ENCODE measurements around the gene NKD1.

NKD1 gene

DNA sequence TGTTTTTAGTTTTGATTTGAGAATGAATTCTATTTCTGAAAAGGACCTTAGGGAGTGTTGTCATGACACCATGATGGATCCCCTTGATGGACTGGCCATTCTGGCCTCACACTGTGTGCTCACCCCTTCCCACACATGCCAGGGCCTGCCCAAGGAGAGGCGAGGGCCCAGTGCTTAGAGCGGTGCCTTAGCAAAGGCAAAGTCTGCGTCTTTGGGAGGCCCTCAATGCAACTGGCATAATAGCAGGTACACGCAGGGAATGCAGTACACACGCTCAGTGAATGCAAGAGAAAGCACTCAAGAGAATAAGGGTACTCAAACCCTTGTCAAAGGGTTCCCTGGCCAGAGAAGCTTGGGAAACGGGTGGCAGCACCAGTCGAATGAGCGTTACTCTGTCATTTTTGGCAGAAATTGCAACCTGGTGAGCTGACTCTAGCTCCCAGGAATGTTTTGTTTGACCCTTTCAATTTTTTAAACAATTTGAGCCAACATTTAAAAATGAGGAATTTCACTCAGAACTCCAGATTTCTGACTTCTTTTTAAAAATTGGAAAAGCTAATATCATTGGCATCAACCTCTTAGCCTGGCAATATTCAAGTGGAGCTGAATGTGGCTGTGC is 32.1 kb downstream of the NKD1 start:
- DNase-seq (ENCODE audit: low read depth in 2 of 2): no peak

DNA sequence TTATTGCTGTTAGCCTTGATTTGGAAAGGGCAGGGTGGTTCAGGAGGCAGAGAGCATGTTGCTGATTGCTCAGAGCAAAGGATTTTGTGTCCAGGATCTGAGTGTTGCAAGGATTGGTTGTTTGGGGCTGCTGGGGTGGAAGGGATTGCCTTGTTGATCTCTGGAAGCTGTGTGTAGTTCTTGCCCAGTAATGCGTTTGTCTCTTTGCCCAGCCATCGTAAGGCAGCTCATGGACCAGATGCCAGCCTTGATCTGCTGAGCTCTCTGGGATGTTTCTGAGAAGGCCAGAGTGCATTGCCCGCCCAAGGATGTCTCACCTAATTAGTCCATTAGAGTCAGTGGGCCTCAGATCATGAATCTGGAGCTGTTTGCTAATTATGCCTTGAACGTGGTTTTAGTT is 33.6 kb downstream of the NKD1 start:
- no peak for DNase-seq (ENCODE audit: low read depth in 2 of 2)

DNA sequence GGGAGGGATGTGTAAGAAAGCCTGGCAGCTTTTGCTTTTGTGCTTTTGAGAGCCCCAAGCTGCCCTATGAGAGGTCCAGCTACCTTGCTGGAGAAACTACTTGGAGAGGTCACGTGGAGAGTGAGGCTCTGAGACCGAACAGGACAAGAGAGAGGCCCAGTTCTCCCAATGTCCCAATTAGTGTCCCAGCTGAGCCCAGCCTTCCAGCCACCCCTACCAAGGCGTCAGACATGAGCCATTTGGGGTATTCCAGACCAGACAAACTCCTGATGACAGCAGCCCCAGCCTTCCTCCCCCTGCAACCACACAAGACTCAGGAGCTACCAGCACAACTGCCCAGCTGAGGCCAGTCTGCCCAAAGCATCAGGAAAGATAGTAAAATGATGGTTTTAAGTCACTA is 35.0 kb downstream of the NKD1 start:
- DNase-seq (ENCODE audit: low read depth in 2 of 2): no peak

DNA sequence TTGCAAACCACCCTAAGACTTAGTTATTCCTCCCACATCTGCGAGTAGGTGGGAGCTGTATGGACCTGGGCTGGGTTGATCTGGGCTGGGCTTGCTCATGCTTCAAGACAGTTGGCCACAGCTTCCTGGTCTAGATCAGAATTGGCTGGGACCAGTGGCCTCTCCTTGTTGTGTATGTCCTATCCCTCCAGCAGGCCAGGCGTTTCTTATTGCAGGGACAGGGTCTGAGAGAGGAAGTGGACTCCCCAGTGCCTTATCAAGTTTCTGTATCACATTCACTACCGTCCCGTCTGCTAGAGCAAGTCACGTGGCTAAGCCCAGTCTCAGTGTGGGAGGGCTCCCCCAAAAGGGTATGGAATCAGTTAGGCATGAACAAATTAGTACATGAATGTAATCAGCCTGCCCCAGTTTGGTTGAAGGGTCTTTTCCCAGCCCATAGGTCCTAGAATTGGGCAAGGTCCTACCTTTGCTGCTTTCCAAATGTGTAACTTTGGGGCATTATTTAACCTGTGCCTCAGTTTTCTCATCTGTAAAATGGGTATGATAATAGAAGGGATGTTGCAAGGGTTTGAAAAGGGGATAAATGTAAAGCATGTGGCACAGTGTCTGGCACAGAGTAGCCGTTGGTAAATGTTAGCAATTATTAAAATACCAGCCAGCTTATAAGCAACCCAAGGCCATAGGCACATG is 36.0 kb downstream of the NKD1 start:
- no peak for DNase-seq (ENCODE audit: low read depth in 2 of 2)

DNA sequence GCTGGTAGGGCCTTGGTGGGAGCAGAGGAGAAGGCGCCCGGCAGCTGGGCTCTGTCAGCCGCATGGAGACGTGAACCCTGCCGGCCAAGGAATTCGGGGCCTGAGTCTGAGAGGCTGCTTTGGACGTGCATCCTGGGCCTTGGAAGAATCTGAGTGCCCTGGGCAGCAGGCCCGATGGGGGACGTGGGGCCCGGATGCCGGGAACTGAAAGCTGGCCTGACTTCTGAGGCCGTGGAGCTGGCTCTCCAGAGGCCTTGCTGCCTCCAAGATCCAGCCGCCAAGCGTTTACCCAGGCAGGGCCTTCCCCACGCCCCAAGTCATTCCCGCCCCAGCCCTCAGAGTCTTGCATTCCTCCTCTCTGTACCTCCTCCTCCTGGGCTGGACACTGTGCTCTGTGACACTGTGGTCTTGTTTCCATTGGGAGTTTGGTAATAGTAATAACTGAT is 37.2 kb downstream of the NKD1 start:
- no peak for DNase-seq (ENCODE audit: low read depth in 2 of 2)

DNA sequence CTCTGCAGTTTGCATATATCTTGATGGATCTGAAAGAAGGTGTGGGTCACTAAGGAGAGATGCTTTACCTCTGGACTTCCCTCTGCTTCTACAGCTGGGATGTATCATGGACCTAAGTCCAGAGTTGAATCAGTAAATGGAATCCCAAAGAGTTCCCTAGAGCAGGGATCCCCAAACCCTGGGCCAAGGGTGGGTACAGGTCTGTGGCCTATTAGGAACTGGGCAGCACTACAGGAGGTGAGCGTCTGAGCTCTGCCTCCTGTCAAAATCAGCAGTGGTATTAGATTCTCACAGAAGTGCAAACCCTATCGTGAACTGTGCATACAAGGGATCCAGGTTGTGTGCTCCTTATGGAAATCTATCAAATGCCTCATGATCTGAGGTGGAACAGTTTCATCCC is 39.3 kb downstream of the NKD1 start:
- DNase-seq (ENCODE audit: low read depth in 2 of 2): no peak

DNA sequence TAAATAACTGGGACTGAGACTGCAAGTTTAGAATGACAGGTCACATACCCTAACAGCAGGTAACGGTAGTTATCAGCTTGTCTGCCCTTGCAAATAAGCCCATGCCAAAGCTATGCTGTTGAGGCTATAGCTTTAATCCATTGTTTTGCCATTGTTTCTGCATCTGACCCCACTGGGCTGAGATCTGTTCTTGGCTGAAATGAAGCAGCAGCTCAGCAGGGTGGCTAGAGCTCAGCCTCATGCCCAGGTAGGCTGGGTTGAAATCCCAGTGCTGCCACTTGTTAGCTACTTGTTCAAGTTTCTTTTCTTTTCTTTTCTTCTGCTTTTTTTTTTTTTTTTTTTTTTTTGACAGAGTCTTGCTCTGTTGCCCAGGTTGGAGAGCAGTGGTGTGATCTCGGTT is 40.1 kb downstream of the NKD1 start:
- DNase-seq (ENCODE audit: low read depth in 2 of 2): no peak

DNA sequence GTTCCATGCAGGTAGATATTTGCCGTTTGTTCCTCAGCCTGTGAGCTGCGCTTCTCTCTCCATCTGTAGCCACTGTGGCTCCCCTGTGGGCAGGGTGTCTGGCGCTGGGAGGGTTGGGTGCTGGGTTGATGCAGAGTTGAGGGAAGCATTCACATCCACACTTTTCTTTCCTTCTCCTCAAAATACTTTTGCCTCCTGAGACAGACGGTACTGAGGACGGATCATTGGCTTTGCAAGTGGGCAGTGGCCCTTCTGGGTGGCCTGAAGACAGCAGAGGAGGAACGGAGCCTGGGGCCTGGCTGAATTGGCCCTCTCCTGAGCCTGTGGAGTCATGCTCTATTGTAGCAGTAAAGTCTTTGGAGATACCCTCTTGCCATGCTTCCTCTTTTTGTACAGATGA is 43.0 kb downstream of the NKD1 start:
- DNase-seq (ENCODE audit: low read depth in 2 of 2): no peak

DNA sequence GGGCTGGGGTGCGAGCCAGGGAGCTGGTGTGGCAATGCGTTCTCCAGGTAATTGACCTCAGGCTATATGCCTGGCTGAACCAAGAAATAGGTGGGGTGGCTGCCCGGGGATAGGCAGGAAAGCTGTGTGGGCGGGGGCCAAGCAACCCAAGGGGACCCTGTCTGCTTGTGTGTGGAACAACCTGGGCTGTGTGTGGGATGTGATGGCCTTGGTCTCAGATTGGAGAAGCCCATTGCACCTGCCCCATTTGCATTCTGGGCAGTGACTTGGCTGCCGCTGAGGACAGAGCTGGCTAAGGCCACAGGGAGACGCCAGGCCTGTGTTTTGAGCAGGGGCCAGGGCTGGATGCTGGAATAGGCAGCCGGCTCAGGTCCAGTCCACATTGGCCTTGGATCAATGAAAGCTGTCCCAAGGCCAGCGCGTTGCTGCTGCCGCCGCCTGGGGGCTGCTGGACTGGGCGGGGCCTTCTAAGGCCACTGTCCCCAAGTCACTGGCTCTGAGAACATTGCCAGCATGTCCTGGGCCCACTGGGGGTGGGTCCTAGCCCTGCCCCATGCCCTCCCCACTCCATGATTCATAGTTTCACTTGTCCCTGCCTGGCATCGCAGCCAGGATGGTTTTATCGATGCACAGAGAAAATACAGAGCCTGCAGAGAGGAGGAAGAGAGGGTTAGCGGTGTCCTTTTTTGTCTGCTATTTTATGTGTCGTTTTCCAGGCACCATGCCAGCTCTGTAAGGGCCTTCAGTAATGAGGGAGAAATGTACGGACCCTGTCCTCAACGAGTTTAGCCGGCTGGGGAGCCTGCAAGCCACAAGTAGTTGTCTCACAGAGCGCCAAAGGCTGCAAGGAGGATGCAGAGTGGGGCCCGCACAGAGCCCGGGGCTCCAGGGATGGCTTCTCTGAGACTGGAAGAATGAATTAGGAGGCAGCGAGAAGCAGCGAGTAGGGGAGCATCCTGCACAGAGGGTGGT is 43.9 kb downstream of the NKD1 start:
- no peak for DNase-seq (ENCODE audit: low read depth in 2 of 2)

DNA sequence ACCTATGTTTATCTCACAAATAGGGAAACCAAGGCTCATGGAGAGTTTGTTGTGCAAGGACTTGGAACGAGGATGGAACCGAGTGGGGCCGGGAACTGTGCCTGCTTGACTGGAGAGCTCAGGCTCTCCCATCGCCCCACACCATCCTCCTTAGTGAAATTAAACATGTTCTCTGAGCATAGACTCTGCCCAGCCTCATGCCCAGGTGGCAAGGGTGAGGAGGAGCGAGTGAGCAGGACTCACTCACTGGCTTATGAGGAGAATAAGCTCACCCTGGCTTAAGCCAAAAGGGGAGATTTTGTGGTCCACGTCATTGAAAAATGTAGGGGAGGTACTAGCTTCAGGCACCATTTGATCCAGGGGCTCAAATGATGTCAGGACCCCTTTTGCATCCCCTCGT is 44.8 kb downstream of the NKD1 start:
- no peak for DNase-seq (ENCODE audit: low read depth in 2 of 2)

DNA sequence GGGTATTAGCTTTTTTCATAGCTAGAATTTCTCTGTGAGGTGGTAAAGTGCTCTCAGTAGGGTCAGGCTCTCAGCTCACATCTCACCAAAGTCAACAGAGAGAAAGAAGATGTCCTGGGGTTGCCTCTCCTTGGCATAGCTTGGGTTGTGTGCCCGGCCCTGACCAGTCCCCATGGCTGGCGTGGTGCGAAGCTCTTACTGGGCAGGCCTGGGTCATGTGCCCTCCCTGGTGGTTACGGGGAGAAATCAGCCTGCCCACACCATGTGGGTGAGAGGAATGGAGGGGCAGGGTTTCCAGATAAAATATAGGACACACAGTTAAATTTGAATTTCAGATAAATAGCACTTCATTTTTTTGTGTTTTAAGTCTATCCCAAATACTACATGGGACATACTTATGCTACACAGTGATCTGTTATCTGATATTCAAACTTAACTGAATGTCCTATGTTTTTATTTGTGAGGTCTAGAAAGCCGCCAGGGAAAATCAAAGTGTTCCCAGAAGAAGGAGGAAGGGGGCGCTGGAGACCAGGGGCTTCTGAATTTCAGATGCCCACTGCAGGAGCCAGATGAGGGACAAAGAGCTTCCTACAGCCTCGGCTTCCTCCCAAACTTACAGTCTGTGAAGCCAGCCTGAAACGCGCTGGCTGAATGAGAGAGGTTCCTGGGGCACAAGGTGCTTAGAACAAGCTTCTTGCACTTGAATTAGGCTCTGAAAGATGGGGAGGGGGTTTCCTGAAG is 45.4 kb downstream of the NKD1 start:
- DNase-seq (ENCODE audit: low read depth in 2 of 2): no peak

DNA sequence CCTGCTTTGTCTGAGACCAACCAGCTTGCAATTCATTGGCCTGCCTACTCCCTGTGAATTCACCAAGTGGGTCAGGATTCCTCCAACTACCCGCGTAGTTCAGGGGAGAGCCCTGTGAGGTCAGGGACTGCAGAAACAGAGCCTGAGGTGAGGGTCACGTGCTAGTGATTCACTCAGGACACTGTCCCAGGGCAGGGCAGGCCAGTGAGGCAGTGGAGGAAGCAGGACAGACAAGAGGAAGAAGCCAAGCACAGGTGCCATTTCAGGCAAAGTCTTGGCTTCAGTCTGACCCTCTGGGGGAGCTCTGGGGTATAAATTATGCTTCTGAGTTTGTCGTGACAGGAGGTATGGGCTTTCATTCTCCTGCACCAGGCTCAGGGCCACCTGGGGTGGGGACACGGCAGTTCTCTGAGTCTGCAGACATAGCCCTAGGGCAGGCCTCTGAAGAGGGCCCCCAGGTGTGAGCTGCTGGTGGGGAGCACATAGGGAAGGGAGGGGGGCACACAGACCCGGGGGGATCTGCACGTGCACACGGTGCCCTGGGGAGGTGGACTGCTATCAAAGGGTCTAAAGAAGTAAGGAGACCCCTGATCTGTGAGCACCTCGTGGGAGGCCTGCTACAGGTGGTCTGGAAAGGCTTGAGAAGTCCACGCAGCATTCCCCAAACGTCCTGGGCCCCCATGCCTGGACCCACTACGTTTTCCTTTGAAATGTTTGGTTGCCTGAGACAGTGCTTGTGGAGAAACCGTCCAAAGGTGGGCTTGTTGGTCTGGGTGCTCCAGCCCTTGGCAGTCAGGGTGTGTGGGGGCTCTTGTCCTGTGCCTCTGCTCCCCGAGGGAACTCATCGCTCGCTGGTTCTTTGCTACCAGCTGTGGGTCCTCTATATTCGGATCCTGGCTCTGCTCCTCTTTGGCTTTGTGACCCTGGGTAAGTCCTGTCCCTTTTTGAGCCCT is 46.4 kb downstream of the NKD1 start:
- DNase-seq (ENCODE audit: low read depth in 2 of 2): no peak

DNA sequence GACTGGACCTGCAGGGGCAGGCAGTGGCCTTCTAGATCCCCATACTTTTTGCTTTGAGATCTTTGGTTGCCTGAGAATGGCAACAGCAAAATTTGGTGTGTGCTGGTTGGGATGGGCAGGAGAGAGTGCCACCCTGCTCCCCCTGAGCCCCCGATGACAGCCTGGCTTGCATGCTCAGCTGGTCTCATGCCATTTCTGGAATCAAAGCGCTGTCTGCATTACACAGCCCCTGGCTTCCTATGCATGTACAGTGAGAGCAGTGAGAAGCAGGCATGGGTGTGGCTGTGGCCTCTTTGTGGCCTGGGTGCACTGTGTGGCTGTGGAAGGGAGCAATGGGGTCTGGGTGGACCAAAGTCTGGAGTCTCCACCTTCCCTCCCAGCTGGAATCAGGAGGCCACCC is 47.7 kb downstream of the NKD1 start:
- no peak for DNase-seq (ENCODE audit: low read depth in 2 of 2)

DNA sequence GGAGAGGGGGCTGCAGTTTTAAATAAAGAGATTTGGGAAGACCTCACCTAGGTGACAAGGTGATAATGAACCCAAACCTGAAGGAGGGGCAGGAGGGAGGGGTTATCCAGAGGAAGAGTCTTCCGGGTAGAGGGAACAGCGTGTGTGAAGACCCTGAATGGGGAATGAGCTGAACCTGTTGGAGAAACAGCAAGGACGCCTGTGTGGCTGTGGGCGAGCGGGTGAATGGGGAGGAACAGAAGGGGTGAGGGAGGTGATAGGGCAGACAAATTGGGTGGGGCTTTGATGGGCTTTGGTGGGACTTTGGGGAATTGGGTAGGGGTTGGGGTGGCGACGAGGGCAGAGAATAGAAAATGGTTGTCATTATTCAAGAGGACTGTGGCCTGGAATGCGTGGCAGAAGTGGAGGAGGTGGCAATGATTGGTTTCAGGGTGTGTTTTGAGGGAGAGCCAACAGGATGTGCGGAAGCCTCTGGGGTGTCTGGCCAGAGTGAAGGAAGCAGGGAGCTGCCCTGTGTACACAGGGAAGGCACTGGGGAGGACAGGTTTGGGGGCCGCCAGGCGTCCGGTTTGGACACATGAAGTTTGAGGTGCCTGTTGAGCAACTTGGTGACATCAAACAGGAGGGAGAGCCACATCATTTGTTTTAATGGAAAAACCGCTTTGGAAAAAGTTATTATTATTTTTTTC is 48.7 kb downstream of the NKD1 start:
- no peak for DNase-seq (ENCODE audit: low read depth in 2 of 2)

DNA sequence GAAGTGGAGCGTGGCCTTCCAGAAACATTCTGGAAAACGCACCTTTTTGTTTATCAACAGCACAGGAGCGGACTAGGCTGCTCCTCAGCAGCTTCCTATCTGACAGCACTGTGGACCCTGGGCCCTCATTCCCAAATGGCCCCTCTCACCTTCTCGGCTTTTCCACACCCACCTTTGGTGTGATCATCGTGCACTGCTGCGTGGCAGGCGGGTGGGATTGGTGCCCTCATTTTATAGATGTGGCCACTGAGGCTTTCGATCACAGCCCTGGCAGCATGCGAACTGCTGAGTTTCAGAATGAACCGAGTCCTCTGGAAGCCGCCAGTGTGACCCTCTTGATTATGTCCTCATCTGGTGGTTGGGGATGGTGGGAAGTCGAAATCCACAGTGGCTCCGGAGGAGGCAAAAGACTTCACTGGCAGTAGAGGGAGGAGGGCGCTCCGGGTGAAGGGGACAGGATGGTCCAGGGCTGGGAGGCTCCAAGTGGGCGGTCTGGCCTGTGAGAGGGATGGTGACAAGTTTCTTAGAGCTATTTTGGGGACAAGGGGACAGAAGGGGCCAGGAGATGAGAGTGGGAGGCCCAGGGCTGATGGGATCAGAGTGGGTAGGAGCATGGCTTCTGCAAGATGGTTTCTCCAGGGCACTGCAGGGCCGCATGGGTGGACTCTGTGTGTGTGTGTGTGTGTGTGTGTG is 49.5 kb downstream of the NKD1 start:
- DNase-seq (ENCODE audit: low read depth in 2 of 2): no peak

DNA sequence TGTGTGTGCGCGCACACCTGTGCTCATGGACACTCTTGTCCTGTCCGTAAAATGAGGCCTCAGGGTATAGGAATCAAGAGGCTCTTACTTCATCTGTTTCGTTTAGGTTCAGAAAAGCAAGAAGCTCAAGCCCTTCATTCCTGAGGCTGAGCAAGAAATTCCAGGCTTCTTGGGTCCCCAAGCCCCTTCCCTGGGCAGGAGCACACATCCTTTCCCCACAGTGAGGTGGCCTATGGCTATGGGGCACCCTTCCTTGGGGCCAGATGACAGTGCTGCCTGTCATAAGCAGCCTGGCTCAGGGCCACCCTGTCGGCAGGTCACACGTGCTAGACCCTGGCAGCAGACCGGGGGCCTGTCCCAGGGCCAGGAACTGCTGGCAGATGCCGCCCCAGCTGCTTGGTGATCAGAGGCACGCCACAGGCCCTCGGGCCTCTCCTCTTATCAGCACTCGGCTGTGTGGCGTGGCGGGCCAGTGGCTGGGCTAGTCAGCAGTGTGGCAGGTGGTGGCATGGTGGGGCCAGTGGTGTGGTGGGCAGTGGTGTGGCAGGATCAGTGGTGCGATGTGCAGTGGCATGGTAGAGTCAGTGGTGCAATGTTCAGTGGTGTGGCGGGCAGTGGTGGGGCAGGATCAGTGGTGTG is 50.2 kb downstream of the NKD1 start:
- no peak for DNase-seq (ENCODE audit: low read depth in 2 of 2)

DNA sequence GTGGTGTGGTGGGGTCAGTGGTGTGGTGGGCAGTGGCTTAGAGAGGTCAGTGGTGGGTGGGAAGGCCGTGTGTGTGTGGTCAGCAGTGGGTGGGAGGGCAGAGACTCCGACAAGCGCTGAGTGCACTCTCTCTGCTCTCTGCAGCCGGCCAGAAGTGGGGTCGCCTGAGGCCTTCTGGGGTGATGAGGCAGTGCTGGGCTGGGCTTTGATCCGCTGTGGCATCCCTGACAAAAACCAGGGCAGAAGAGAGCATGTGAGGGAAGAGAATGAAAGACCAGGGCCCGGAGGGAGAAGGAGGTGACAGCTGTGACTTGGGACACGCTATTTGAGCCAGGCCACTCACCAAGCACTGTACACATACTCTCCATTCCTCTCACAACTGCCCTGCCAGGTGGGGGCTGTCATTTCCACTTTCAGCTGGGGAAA is 50.8 kb downstream of the NKD1 start:
- no peak for DNase-seq (ENCODE audit: low read depth in 2 of 2)

DNA sequence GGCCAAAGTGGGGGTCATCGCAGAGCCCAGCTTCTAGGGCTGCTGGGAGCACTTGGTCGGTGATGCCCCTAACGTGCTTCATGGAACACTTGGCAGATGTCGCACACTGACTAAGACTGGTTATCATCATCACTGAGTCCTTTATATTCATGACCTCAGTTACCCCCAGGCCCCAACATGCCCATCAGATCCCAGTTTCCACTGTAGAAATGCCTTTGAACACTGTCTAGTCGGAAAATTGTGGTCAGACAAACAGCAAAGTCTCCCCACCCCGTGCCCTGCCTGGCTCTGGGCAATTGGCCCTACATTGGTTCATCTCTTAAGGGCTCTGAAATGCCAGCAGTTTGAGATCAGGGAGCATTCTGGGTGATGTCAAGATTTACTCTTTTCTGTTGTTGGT is 51.3 kb downstream of the NKD1 start:
- no peak for DNase-seq (ENCODE audit: low read depth in 2 of 2)
